ENCODE results near the gene KRT26. TPM values are rescaled to one million over a fixed set of nuclear protein-coding genes. Genes with fewer than 3 reads are reported as not detected.
"Not testable (repeated sequence)": the region's sequence is repeated elsewhere in the genome, so short reads cannot be mapped to it uniquely, and the experiment has no call there.

Gene KRT26, protein sequence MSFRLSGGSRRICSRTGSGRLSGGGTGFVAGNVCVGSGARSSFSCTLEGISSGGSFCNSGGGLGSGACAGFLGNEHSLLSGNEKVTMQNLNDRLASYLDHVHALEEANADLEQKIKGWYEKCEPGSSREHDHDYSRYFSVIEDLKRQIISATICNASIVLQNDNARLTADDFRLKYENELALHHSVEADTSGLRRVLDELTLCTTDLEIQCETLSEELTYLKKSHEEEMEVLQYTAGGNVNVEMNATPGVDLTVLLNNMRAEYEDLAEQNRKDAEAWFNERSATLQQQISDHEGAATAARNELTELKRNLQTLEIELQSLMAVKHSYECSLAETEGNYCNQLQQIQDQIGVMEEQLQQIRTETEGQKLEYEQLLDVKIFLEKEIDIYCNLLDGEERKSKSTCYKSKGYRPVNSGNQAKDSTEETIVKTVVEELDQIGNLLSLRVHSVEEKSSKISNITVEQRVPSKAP
- total RNA-seq, result not detected in 2 replicates

DNA sequence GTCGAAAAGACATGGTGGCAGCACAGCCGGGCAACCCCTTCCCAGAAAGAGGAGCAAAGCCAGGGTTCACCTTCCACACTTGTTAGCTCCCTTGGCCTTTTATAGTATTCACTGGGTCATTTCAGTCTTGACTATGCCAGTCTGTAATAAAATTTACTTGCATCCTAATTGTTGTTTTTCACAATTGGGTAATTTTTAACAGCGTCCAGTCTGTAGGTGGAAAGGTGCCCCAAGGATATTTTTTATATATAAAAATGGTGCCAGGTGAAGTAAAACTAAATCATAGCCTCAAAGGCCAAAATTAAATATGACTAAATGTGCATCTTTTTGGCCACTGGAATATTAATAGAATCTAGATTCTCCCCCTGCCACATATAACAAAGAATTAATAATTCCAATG, at the start of gene KRT26:
Gene KRT26, minus strand, starts transcription at position 101 of the 400 bp plus-strand sequence. Its CDS starts 88 bp downstream, at position 13.
- Mint-ChIP-seq H3K4me1 (ENCODE audit: low read depth) (no peaks in the 10 kb centered on the region), H3K27ac (no peak within 1 kb of the TSS), H3K27me3 (ENCODE audit: low read depth) (peaks cover 37% of the 10 kb centered on the region), H3K36me3 (ENCODE audit: low read depth) (no peaks in the 10 kb centered on the region), H3K9me3 (no peaks in the 10 kb centered on the region), H3K4me3 (ENCODE audit: low read depth) (no peak within 1 kb of the TSS)
- no peak for DNase-seq (ENCODE audit: low spot score)
- intact Hi-C loops (cut with micrococcal nuclease), result no loop called here

DNA sequence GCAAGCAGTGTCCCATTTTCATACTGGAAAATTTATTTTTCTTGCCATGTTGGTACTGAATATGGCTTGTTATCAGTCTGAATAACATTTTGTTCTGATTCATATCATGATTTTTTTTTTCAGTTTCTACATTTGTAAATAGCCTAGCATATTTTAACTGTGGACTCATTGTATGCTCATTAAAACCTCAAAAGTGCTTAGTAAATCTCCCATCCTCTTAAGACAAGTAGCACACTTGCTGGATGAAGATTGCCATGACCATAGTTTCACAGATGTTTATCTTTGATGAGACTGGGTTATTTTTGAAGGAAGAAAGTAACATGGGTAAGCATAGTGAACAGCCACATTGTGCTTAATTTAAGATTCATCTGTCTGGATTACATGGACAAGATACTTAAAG, 49.5 kb upstream of the KRT26 start:
- no peaks in the 10 kb centered on the region for H3K9me3 Mint-ChIP-seq
- H3K27ac Mint-ChIP-seq, result no peak overlapping the region
- no peaks in the 10 kb centered on the region for H3K27me3 Mint-ChIP-seq (ENCODE audit: low read depth)
- intact Hi-C loops (cut with micrococcal nuclease), result no loop called here
- H3K36me3 Mint-ChIP-seq (ENCODE audit: low read depth), result peaks cover 39% of the 10 kb centered on the region
- no peak overlapping the region for H3K4me3 Mint-ChIP-seq (ENCODE audit: low read depth)
- no peak for DNase-seq (ENCODE audit: low spot score)
- peaks cover 38% of the 10 kb centered on the region for H3K4me1 Mint-ChIP-seq (ENCODE audit: low read depth)

DNA sequence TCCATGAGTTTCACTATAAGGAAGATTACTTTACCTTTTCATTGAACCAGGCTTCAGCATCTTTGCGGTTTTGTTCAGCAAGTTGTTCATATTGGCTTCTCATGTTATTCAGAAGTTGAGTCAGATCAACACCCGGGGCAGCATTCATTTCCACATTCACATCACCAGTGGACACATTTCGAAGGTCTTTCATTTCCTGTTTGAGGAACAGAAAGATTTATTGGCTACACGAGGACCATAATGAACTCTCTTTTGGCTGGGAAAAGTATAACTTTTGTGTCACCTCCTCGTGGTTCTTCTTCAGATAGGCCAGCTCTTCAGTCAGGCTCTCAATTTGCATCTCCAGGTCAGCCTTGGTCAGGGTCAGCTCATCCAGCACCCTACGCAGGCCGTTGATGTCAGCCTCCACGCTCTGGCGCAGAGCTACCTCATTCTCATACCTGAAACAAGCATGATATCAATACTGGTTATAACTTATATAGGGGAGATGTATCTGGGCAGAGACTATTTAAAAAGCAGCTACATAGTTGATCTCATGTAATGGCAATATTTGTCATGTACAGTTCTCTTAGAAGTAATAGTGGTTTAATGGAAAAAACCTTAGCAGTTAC, 48.3 kb upstream of the KRT26 start:
- no peak for DNase-seq (ENCODE audit: low spot score)
- Mint-ChIP-seq H3K9me3 (no peaks in the 10 kb centered on the region), H3K4me1 (ENCODE audit: low read depth) (peaks cover 34% of the 10 kb centered on the region), H3K27me3 (ENCODE audit: low read depth) (no peaks in the 10 kb centered on the region), H3K4me3 (ENCODE audit: low read depth) (peak overlapping the region; percentile 72), H3K27ac (no peak overlapping the region), H3K36me3 (ENCODE audit: low read depth) (peaks cover 40% of the 10 kb centered on the region)
- intact Hi-C loops (cut with micrococcal nuclease), result no loop called here

DNA sequence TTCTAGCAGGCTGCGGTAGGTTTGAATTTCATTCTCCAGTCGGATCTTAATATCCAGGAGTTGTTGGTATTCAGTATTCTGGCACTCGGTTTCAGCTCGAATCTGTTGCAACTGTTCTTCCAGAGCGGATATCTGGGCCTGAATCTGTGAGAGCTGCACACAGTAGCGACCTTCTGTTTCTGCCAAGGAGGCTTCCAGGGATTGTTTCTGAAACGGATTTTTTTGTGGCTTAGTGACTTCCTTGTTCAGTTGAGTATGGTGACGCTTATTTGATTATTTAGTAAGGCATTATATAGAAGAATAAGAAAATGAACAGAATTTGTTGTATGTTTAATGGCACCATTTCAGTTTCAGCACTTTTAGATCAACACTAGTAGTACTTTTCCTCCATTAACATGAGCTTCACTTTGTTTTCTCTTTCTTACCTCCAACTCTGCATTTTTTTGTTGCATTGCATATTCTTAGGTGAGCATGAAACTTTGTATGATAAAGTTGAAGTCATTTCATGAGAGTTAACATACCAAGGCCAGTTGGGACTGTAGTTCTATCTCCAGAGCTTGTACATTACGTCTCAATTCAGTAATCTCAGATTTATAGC, 47.6 kb upstream of the KRT26 start:
- intact Hi-C loops (cut with micrococcal nuclease), result loop anchor here (5.0 kb wide), 2 partner anchors 83 to 848 kb away; no protein-coding TSS in a partner anchor
- Mint-ChIP-seq H3K27me3 (ENCODE audit: low read depth) (peaks cover 1% of the 10 kb centered on the region), H3K4me3 (ENCODE audit: low read depth) (peak overlapping the region; percentile 72), H3K36me3 (ENCODE audit: low read depth) (peaks cover 40% of the 10 kb centered on the region), H3K9me3 (peaks cover 3% of the 10 kb centered on the region), H3K4me1 (ENCODE audit: low read depth) (peaks cover 32% of the 10 kb centered on the region), H3K27ac (peak overlapping the region; percentile 67)
- DNase-seq (ENCODE audit: low spot score), result no peak

DNA sequence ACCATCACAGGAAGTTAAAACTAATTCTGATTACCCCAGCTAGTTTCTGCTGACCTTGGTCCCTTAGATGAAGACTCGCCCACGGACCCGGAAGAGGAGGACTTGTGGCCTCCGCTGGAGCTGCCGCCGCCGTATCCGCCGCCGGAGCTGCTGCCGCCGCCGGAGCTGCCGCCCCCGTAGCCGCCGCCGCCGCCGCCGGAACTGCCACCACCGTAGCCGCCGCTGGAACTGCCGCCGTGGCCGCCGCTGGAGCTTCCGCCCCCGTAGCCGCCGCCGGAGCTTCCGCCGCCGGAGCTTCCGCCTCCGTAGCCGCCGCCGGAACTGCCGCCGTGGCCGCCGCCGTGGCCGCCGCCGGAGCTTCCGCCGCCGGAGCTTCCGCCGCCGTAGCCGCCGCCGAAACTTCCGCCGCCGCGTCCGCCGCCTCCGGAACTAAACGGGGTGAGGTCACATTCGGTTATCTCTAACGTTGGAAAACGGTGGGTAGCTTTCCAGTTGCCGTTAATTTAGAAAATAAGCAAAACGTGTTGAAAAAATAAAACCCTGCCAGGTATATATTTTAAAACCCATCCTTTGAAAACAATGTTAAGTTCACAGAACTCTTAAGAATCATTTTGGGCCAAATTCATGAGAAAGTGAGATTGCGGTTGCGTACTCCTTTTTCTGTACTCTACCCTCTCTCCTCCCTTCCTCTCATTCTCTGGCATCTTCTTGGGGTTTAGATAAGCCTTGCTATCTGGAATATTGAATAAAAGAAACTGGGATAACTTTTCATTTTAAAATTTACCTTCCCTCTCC, 46.9 kb upstream of the KRT26 start:
- Mint-ChIP-seq H3K36me3 (ENCODE audit: low read depth) (peaks cover 40% of the 10 kb centered on the region), H3K27ac (peak overlapping the region; percentile 86), H3K9me3 (peaks cover 5% of the 10 kb centered on the region), H3K4me3 (ENCODE audit: low read depth) (peak overlapping the region; percentile 96), H3K27me3 (ENCODE audit: low read depth) (peaks cover 7% of the 10 kb centered on the region), H3K4me1 (ENCODE audit: low read depth) (peaks cover 26% of the 10 kb centered on the region)
- intact Hi-C loops (cut with micrococcal nuclease), result loop anchor here (5.0 kb wide), 2 partner anchors 83 to 848 kb away; no protein-coding TSS in a partner anchor
- DNase-seq (ENCODE audit: low spot score), result peak; percentile 84

DNA sequence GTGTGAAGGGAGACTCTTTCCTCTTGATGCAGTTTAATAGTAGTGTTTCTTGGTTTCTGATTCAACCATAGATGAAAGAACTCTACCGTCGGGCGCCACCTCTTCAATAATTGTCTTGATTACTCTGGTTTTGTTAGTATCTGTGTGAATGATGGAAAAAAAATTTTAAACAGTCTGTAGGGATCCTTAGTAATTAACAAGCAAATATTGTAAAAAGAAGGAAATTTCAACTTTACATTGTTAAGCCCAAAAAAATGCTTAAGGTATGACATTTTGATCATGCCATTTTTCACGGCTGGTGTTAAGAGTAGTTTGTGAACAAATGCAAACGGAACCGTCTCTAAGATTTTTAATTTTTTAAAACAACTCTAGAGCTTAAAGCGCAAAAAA, 46.3 kb upstream of the KRT26 start:
- Mint-ChIP-seq H3K27me3 (ENCODE audit: low read depth) (peaks cover 12% of the 10 kb centered on the region), H3K4me3 (ENCODE audit: low read depth) (peak overlapping the region; percentile 96), H3K9me3 (peaks cover 5% of the 10 kb centered on the region), H3K4me1 (ENCODE audit: low read depth) (peaks cover 25% of the 10 kb centered on the region), H3K27ac (peak overlapping the region; percentile 86), H3K36me3 (ENCODE audit: low read depth) (peaks cover 40% of the 10 kb centered on the region)
- intact Hi-C loops (cut with micrococcal nuclease), result loop anchor here (5.0 kb wide), 2 partner anchors 84 to 849 kb away; no protein-coding TSS in a partner anchor
- no peak for DNase-seq (ENCODE audit: low spot score)

DNA sequence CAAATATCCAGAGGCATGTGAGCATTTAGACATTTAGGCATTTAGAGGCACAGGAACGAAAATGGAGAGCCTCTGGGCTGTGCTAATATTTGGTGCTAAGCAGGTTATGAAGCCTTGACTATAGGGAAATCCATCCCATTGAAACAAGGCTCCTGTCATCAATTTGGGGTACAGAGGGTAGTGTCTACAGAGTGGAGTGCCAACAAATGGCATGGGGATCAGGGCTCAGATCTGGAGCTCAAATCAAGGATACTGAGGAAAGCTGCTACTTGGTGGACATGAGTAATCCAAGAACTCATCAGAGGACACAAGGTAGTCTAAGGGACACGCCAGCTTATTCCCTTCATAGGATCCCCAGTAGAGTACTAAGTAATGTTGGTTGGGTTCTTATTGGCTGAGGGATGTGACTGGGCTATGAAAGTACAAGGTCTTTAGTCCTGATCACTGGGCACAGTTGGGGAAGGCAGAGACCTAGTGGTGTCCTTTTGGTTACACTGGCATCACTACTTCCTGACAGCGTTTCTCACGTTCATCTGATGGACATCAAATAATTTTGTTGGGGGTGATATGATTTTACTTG, 45.2 kb upstream of the KRT26 start:
- Mint-ChIP-seq H3K4me1 (ENCODE audit: low read depth) (peaks cover 21% of the 10 kb centered on the region), H3K4me3 (ENCODE audit: low read depth) (peak overlapping the region; percentile 96), H3K36me3 (ENCODE audit: low read depth) (peaks cover 37% of the 10 kb centered on the region), H3K27ac (peak overlapping the region; percentile 34), H3K9me3 (peaks cover 5% of the 10 kb centered on the region), H3K27me3 (ENCODE audit: low read depth) (peaks cover 20% of the 10 kb centered on the region)
- intact Hi-C loops (cut with micrococcal nuclease), result loop anchor here (5.0 kb wide), 2 partner anchors 85 to 850 kb away; no protein-coding TSS in a partner anchor
- DNase-seq (ENCODE audit: low spot score), result no peak

DNA sequence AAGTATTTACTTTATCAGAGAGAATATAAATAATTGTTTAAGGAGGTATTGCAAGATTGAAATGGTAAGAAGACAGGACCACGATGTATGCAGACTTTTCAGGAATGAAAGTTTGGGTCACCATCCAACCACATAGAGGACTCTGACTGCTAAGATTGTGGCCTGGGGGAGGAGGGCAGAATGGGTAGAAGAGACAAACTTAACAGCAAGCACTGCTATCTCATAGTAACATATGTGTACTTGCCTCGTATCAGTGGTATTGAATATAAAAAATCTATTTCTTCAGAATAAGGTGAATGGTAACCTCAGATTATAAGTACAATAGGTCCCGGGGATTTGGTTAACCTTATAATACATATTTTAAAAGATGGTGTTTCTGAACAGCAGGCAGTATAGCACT, 44.6 kb upstream of the KRT26 start:
- DNase-seq (ENCODE audit: low spot score), result no peak
- intact Hi-C loops (cut with micrococcal nuclease), result loop anchor here (5.0 kb wide), 2 partner anchors 86 to 851 kb away; no protein-coding TSS in a partner anchor
- Mint-ChIP-seq H3K4me1 (ENCODE audit: low read depth) (peaks cover 21% of the 10 kb centered on the region), H3K4me3 (ENCODE audit: low read depth) (no peak overlapping the region), H3K27ac (no peak overlapping the region), H3K27me3 (ENCODE audit: low read depth) (peaks cover 26% of the 10 kb centered on the region), H3K36me3 (ENCODE audit: low read depth) (peaks cover 33% of the 10 kb centered on the region), H3K9me3 (peaks cover 5% of the 10 kb centered on the region)

DNA sequence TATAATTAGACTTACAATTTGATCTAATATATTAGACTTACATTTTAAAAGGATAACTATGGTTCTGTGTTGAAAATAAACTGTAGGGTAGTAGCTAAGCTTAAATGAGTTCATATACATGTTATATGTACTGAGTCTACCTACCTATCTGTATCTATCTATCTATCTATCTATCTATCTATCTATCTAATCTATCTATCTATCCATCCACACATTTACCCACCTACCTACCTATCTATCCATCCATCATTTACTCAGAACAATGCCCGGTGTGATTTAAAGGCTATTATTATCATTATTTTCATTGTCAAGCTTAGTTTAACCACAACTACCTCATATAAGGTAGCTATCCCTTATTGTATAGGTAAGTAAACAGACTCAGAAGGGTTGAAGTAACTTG, 43.4 kb upstream of the KRT26 start:
- Mint-ChIP-seq H3K36me3 (ENCODE audit: low read depth) (peaks cover 32% of the 10 kb centered on the region), H3K9me3 (peaks cover 5% of the 10 kb centered on the region), H3K27ac (no peak overlapping the region), H3K27me3 (ENCODE audit: low read depth) (peaks cover 35% of the 10 kb centered on the region), H3K4me1 (ENCODE audit: low read depth) (peaks cover 20% of the 10 kb centered on the region), H3K4me3 (ENCODE audit: low read depth) (no peak overlapping the region)
- no peak for DNase-seq (ENCODE audit: low spot score)
- intact Hi-C loops (cut with micrococcal nuclease), result loop anchor here (5.0 kb wide), 2 partner anchors 87 to 852 kb away; no protein-coding TSS in a partner anchor

DNA sequence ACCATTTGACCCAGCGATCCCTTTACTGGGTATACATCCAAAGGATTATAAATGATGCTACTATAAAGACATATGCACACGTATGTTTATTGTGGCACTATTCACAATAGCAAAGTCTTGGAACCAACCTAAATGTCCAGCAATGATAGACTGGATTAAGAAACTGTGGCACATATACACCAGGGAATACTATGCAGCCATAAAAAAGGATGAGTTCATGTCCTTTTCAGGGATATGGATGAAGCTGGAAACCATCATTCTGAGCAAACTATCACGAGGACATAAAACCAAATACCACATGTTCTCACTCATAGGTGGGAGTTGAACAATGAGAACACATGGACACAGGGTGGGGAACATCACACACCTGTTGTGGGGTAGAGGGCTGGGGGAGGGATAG, 42.7 kb upstream of the KRT26 start:
- Mint-ChIP-seq H3K36me3 (ENCODE audit: low read depth) (peaks cover 25% of the 10 kb centered on the region), H3K4me1 (ENCODE audit: low read depth) (peaks cover 14% of the 10 kb centered on the region), H3K27me3 (ENCODE audit: low read depth) (peaks cover 42% of the 10 kb centered on the region)
- intact Hi-C loops (cut with micrococcal nuclease), result loop anchor here (5.0 kb wide), 2 partner anchors 88 to 853 kb away; no protein-coding TSS in a partner anchor
- not testable (repeated sequence) for H3K27ac Mint-ChIP-seq; H3K4me3 Mint-ChIP-seq (ENCODE audit: low read depth); H3K9me3 Mint-ChIP-seq; DNase-seq (ENCODE audit: low spot score)

DNA sequence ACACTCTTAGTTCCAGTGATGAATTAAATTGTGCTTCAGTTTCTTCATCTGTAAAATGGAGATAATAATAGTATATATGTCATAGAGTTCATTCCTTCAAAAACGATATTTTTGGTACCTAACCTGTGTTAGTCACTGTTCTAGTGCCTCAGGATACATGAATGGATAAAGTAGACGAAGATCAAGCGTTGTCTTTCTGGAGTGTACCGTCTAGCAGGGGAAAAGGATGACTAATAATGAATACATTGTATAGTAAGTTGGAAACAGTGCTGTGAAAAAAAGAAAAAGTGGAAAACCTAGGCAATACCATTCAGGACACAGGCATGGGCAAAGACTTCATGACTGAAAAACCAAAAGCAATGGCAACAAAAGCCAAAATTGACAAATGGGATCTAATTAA, 41.8 kb upstream of the KRT26 start:
- H3K27me3 Mint-ChIP-seq (ENCODE audit: low read depth), result peaks cover 45% of the 10 kb centered on the region
- intact Hi-C loops (cut with micrococcal nuclease), result no loop called here

DNA sequence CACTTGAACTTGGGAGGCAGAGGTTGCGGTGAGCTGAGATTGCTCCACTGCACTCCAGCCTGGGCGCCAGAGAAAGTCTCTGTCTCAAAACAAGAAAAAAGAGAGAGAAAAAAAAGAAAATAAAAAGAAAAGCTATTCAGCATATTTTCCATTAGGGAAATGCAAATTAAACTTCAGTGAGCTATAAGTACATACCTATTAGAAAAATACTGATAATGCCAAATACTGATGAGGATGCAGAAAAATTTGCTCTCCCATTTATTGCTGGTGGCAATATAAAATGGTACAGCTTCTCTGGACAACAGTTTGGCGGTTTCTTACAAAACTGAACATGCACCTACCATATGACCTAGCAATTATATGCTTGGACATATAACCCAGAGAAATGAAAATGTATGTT, 40.6 kb upstream of the KRT26 start:
- Mint-ChIP-seq H3K27me3 (ENCODE audit: low read depth) (peaks cover 48% of the 10 kb centered on the region), H3K4me1 (ENCODE audit: low read depth) (peaks cover 7% of the 10 kb centered on the region)
- intact Hi-C loops (cut with micrococcal nuclease), result no loop called here

More for the DNA sequence above, 41.8 kb upstream of the KRT26 start:
- peaks cover 12% of the 10 kb centered on the region for H3K4me1 Mint-ChIP-seq (ENCODE audit: low read depth)
- peaks cover 23% of the 10 kb centered on the region for H3K36me3 Mint-ChIP-seq (ENCODE audit: low read depth)
- no peak overlapping the region for H3K27ac Mint-ChIP-seq
- peaks cover 5% of the 10 kb centered on the region for H3K9me3 Mint-ChIP-seq
- H3K4me3 Mint-ChIP-seq (ENCODE audit: low read depth), result no peak overlapping the region
- DNase-seq (ENCODE audit: low spot score), result no peak

More for the DNA sequence above, 40.6 kb upstream of the KRT26 start:
- Mint-ChIP-seq H3K36me3 (ENCODE audit: low read depth) (peaks cover 13% of the 10 kb centered on the region), H3K4me3 (ENCODE audit: low read depth) (no peak overlapping the region), H3K27ac (no peak overlapping the region), H3K9me3 (peaks cover 5% of the 10 kb centered on the region)
- no peak for DNase-seq (ENCODE audit: low spot score)
